ENCODE results near the gene ADORA1.

- TF ChIP-seq CTCF (IDR thresholded peaks at IDR 0.05): peak in 1 of 6 experiments; percentile 5
- no peak for TF ChIP-seq POLR2A (IDR thresholded peaks at IDR 0.05)
Observed at GRCh38 chr1:203166192-203166940, 38.8 kb downstream of the ADORA1 start.

All from thyroid gland (tissue), 4 donors.